ENCODE measurements around the gene RNF220.

GRCh38 chr1:44557778-44558177 is 152.7 kb downstream of the RNF220 start:
- TF ChIP-seq EP300 (IDR thresholded peaks at IDR 0.05; ENCODE audit: low read depth) (no peak), POLR2AphosphoS5 (IDR thresholded peaks at IDR 0.05) (no peak), POLR2A (IDR thresholded peaks at IDR 0.05) (no peak), CTCF (IDR thresholded peaks at IDR 0.05) (no peak)
